HCT116 (cell line): ENCODE data around the gene C2.

Experiments
- CTCF ChIP-seq, 3 experiments: fragments of 200-600 bp in 1 of 3; sonication (generic) in 1 of 3; IDR thresholded peaks in 2 of 3; conservative IDR thresholded peaks in 1 of 3; 2 replicates each; pipeline ENCODE4 v1.5.1; 2012 to 2017; ENCODE audit warnings: low read depth in 2 of 3, low read length in 2 of 3, antibody characterized with exemption in 1 of 3, borderline replicate concordance in 1 of 3, control low read depth in 1 of 3, mild to moderate bottlenecking in 1 of 3, mixed read lengths in 1 of 3, mixed run types in 1 of 3, moderate library complexity in 1 of 3; ENCODE audit not compliant: insufficient read depth in 1 of 3
- EZH2 ChIP-seq: fragments of 200-600 bp; sonication (generic); IDR thresholded peaks from 2 replicates; pipeline ENCODE4 v1.6.1; 2017; ENCODE audit warnings: antibody characterized with exemption, mixed run types
- EZH2phosphoT487 ChIP-seq: fragments of 200-600 bp; IDR thresholded peaks from 2 replicates; pipeline ENCODE4 v1.6.1; 2018; ENCODE audit warnings: antibody characterized with exemption, borderline replicate concordance
- JUND ChIP-seq: IDR thresholded peaks from 2 replicates; pipeline ENCODE4 v1.6.1; 2012
- POLR2A ChIP-seq: IDR thresholded peaks from 2 replicates; pipeline ENCODE4 v1.7.0; 2011; ENCODE audit warnings: borderline replicate concordance; ENCODE audit not compliant: insufficient read depth, insufficient read length; ENCODE audit errors: extremely low read depth
- POLR2AphosphoS5 ChIP-seq: IDR thresholded peaks from 2 replicates; pipeline ENCODE4 v1.6.1; 2011; ENCODE audit warnings: mild to moderate bottlenecking, low read depth, low read length, moderate library complexity
- RAD21 ChIP-seq: IDR thresholded peaks from 2 replicates; pipeline ENCODE4 v1.6.1; 2012; ENCODE audit warnings: low read depth, mild to moderate bottlenecking
- REST ChIP-seq: IDR thresholded peaks from 2 replicates; pipeline ENCODE4 v1.6.1; 2012; ENCODE audit warnings: low read depth
- ZBTB33 ChIP-seq: IDR thresholded peaks from 2 replicates; pipeline ENCODE4 v1.6.1; 2011; ENCODE audit warnings: mild to moderate bottlenecking, low read length, moderate library complexity; ENCODE audit not compliant: insufficient replicate concordance; ENCODE audit errors: extremely low read depth
- ZFX ChIP-seq: fragments of 450-650 bp; IDR thresholded peaks from 2 replicates; pipeline ENCODE4 v1.6.1; 2017
- TF ChIP-seq, protein P1 (sequence below): IDR thresholded peaks from 2 replicates; pipeline ENCODE4 v1.6.1; 2012

- TF ChIP-seq CTCF (IDR thresholded peaks at IDR 0.05 in 2 of 3, conservative IDR thresholded peaks at IDR 0.05 in 1 of 3; ENCODE audit: borderline replicate concordance in 1 of 3, insufficient read depth in 1 of 3, low read depth in 2 of 3, low read length in 2 of 3) = no peak
- no peak for TF ChIP-seq POLR2A
- no peak for TF ChIP-seq EZH2phosphoT487
- TF ChIP-seq EZH2 = no peak
- no peak for TF ChIP-seq RAD21
- no peak for TF ChIP-seq POLR2AphosphoS5
- TF ChIP-seq ZBTB33 = no peak
- TF ChIP-seq, protein P1, sequence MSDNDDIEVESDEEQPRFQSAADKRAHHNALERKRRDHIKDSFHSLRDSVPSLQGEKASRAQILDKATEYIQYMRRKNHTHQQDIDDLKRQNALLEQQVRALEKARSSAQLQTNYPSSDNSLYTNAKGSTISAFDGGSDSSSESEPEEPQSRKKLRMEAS = no peak
- no peak for TF ChIP-seq REST
- TF ChIP-seq ZFX = no peak
- no peak for TF ChIP-seq JUND
Measured at GRCh38 chr6:31878726-31879125, 48.8 kb upstream of the C2 start, which contains the start of gene SLC44A4.
